Psoas muscle (tissue), 8 donors: ENCODE measurements around the gene MGME1. TPM values are rescaled to one million over a fixed set of nuclear protein-coding genes. Genes with fewer than 3 reads are reported as not detected.

ENCODE experiments used
- ATAC-seq, 4 donors: fragments of 200-7000 bp; cut with Tn5 transposase; one replicate each; pipeline ENCODE4 v1.9.1; 2020; ENCODE audit warnings: moderate library complexity in 3 of 4, mild to moderate bottlenecking in 2 of 4
- DNase-seq, 2 donors: peaks; one replicate each; pipeline ENCODE4 v3.0.0-alpha.2; 2020
- H3K27ac ChIP-seq: fragments of 200-600 bp; one replicate; pipeline ENCODE4 v1.8.0; 2022
- H3K27me3 ChIP-seq, 3 donors: fragments of 200-600 bp in 1 of 3; one replicate each; pipeline versions ENCODE4 v1.6.1 to v1.8.0; 2013 to 2022; ENCODE audit warnings: low read length in 2 of 3, mild to moderate bottlenecking in 2 of 3, moderate library complexity in 1 of 3; ENCODE audit not compliant: insufficient read depth in 3 of 3
- H3K36me3 ChIP-seq, 2 donors: fragments of 200-600 bp in 1 of 2; one replicate each; pipeline versions ENCODE4 v1.6.1 to v1.8.0; 2013 to 2022; ENCODE audit warnings: low read depth in 1 of 2, mild to moderate bottlenecking in 1 of 2, moderate library complexity in 1 of 2; ENCODE audit not compliant: insufficient read depth in 1 of 2
- H3K4me1 ChIP-seq: fragments of 200-600 bp; one replicate; pipeline ENCODE4 v1.8.0; 2022
- H3K4me3 ChIP-seq: fragments of 200-600 bp; one replicate; pipeline ENCODE4 v1.8.0; 2022; ENCODE audit warnings: mild to moderate bottlenecking
- H3K9me3 ChIP-seq: fragments of 200-600 bp; one replicate; pipeline ENCODE4 v1.8.0; 2022
- CTCF ChIP-seq: fragments of 200-600 bp; IDR thresholded peaks from one replicate; pipeline ENCODE4 v1.8.0; 2022; ENCODE audit warnings: antibody characterized with exemption
- WGBS, 3 donors: extraction: QIAGEN DNeasy Blood & Tissue Kit; methylation state at CpG; one replicate each; pipeline versions ENCODE4 v1.1.6 to v1.1.7; 2013; 5-methylcytosine and 5-hydroxymethylcytosine counted together
- intact Hi-C, 2 donors: fragments of 100-400 bp; cut with DNase I; formaldehyde crosslinking; loops; one replicate each; pipeline versions ENCODE4 v1.11.0 to v1.14.2; 2022
- polyA plus RNA-seq, 3 donors: library from polyadenylated mRNA; stranded (reverse); fragments of 200-250 nt; gene quantifications; one replicate each; pipeline ENCODE4 v1.2.3, GENCODE V29; 2013
- total RNA-seq, 4 donors: library from RNA; stranded (reverse); fragmentation: NEBNext Ultra II Directional in 2 of 4; extraction: Animal tissue kit (Norgen Biotek cat#: 25700) in 2 of 4; gene quantifications; one replicate each; pipeline versions ENCODE4 v1.2.1 to v1.2.4, GENCODE V29; 2021 to 2023
- donor health status: healthy with polysubstance abuse.
- donor health status: DM: no; HTN: no; CAD: no; lungs with moderate emphysema.
- donor health status: Bipolar disorder and iron deficiency.
- donor health status: healthy.
- donor health status: DM: yes; HTN: yes; CAD: no.
- donor health status: DM: no; HTN: no; CAD: no.
- donor health status: DM: no; HTN: no; CAD: no.
- donor health status: DM: yes; HTN: yes; CAD: no.

The MGME1 gene
- total and polyA plus RNA-seq, 7 donors, result 4.3 to 21.8 (median 9.2) TPM

GRCh38 chr20:17933121-17933520 lies 35.7 kb upstream of the MGME1 start:
- H3K9me3 ChIP-seq, result no peaks in the 10 kb centered on the region
- H3K36me3 ChIP-seq, result no peaks in the 10 kb centered on the region
- H3K4me1 ChIP-seq, result peaks cover 33% of the 10 kb centered on the region
- ATAC-seq (no peak), DNase-seq (no peak)
- 83 to 96% (median 95%) methylated on average over 1 of the region's 1 CpG for WGBS, 3 donors
- H3K4me3 ChIP-seq, result no peak overlapping the region
- intact Hi-C loops, result no loop called here
- no peak overlapping the region for H3K27ac ChIP-seq
- no peaks in the 10 kb centered on the region for H3K27me3 ChIP-seq
- TF ChIP-seq CTCF, result no peak

- Histone ChIP-seq H3K4me3 (no peak overlapping the region), H3K9me3 (no peaks in the 10 kb centered on the region), H3K27me3 (no peaks in the 10 kb centered on the region), H3K27ac (no peak overlapping the region), H3K4me1 (peaks cover 30% of the 10 kb centered on the region), H3K36me3 (no peaks in the 10 kb centered on the region)
- ATAC-seq (no peak), DNase-seq (no peak)
- TF ChIP-seq CTCF, result no peak
- intact Hi-C loops, result no loop called here
- 85 to 97% (median 92%) methylated on average over 5 of the region's 5 CpGs for WGBS, 3 donors
Observed at GRCh38 chr20:17933711-17934110, 35.1 kb upstream of the MGME1 start.

GRCh38 chr20:17934141-17934862 lies 34.5 kb upstream of the MGME1 start:
- TF ChIP-seq CTCF, result no peak
- intact Hi-C loops, result no loop called here
- Histone ChIP-seq H3K9me3 (no peaks in the 10 kb centered on the region), H3K4me1 (peaks cover 32% of the 10 kb centered on the region), H3K27ac (no peak overlapping the region), H3K4me3 (no peak overlapping the region), H3K27me3 (no peaks in the 10 kb centered on the region), H3K36me3 (no peaks in the 10 kb centered on the region)
- ATAC-seq (no peak), DNase-seq (peak in 1 of 2 donors; percentile 50)
- 80 to 81% (median 81%) methylated on average over 16 of the region's 16 CpGs for whole genome bisulfite sequencing, 3 donors

GRCh38 chr20:17935186-17935585 lies 33.6 kb upstream of the MGME1 start:
- H3K4me1 ChIP-seq, result peaks cover 32% of the 10 kb centered on the region
- no peak for TF ChIP-seq CTCF
- ATAC-seq, result no peak

More at GRCh38 chr20:17935186-17935585, 33.6 kb upstream of the MGME1 start:
- H3K27ac ChIP-seq, result no peak overlapping the region
- no peak for DNase-seq
- H3K9me3 ChIP-seq, result no peaks in the 10 kb centered on the region
- H3K36me3 ChIP-seq, result no peaks in the 10 kb centered on the region
- H3K4me3 ChIP-seq, result no peak overlapping the region
- intact Hi-C loops, result loop anchor here in 1 of 2 donors (5.0 kb wide), 2 partner anchors 38 to 268 kb away; no protein-coding TSS in a partner anchor
- WGBS, 3 donors, result 85 to 92% (median 91%) methylated on average over 3 of the region's 3 CpGs
- H3K27me3 ChIP-seq, result no peaks in the 10 kb centered on the region
